Stimulated activated naive CD4-positive, alpha-beta T cell (primary cell): ENCODE results near the gene CARD9.
"Not testable (repeated sequence)": the region's sequence is repeated elsewhere in the genome, so short reads cannot be mapped to it uniquely, and the experiment has no call there.

Source experiments
- DNase-seq, 6 experiments: peaks; one replicate each; lab custom pipeline; 2025; lab: John Stamatoyannopoulos, UW

Gene CARD9

GRCh38 chr9:136322756-136323330 lies 50.6 kb downstream of the CARD9 start:
- DNase-seq = no peak

DNA sequence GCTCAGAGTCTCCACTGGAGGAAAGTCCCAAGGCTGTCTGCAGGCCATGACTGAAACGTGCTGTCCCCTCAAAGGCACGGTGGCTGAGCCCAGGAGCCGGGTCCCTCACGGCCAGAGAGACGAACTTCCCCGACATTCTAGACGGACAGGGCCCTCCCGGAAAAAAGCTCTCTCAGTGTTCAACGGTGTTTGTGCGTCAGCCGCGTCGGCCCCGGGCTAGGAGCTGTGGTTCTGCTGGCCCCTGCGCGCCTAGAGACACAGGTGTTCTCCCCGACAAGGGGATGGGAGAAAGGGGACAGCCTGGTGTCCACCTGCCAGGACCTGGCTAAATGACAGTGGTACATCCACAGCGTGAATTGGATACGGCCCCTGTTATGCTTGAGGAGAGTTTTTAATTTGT lies 51.9 kb downstream of the CARD9 start:
- no peak for DNase-seq

DNA sequence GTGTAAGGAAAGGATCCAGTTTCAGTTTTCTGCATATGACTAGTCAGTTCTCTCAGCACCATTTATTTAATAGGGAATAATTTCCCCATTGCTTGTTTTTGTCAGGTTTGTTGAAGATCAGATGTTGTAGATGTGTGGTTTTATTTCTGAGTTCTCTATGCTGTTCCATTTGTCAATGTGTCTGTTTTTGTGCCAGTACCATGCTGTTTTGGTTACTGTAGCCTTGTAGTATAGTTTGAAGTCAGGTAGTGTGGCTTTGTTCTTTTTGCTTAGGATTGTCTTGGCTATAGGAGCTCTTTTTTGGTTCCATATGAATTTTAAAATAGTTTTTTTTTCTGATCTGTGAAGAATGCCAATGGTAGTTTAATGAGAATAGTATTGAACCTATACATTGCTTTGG lies 52.5 kb downstream of the CARD9 start:
- not testable (repeated sequence) for DNase-seq

- not testable (repeated sequence) for DNase-seq
Observed at GRCh38 chr9:136319955-136320354, 53.5 kb downstream of the CARD9 start.

GRCh38 chr9:136319244-136319643 lies 54.2 kb downstream of the CARD9 start:
- not testable (repeated sequence) for DNase-seq

DNA sequence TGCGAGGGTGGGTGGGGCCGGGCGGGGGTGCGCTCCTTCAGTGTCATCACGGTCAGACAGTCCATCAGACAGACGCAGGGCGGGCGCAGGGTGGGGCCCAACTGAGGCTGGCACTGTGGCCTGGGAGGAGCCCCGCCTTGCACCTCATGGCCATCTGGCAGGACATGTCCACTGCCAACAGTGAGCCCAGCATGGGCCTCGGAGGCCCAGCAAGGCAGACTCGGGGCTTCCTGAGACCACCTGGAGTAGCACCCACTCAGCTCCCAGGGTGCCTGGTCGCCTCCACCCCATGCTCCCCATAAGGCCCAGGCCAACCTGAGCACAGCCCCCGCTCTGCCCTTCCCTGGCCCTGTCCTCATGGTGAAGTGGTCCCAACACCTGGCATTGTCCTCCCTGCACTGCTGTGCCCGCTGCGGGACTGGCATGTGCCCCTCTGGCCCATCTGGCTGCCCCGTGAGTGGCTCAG lies 54.7 kb downstream of the CARD9 start:
- DNase-seq = no peak

GRCh38 chr9:136318111-136318775 lies 55.2 kb downstream of the CARD9 start:
- DNase-seq = no peak

- no peak for DNase-seq
Observed at GRCh38 chr9:136317695-136318094, 55.8 kb downstream of the CARD9 start.

GRCh38 chr9:136316896-136317676 lies 56.4 kb downstream of the CARD9 start:
- no peak for DNase-seq

DNA sequence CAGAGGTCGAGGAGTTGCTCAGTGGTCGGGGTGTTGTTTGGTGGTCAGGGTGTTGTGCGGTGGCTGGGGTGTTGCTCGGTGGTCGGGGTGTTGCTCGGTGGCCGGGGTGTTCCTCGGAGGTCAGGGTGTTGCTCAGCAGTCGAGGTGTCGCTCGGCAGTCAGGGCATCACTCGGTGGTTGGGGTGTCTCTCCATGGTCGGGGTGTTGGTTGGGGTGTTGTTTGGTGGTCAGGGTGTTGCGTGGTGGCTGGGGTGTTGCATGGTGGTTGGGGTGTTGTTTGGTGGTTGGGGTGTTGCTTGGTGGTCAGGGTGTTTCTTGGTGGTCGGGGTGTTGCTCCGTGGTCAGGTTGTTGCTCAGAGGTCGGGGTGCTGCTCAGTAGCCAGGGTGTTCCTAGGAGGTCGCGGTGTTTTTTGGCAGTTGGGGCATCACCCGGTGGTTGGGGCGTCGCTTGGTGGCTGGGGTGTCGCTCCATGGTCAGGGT lies 57.2 kb downstream of the CARD9 start:
- no peak for DNase-seq

DNA sequence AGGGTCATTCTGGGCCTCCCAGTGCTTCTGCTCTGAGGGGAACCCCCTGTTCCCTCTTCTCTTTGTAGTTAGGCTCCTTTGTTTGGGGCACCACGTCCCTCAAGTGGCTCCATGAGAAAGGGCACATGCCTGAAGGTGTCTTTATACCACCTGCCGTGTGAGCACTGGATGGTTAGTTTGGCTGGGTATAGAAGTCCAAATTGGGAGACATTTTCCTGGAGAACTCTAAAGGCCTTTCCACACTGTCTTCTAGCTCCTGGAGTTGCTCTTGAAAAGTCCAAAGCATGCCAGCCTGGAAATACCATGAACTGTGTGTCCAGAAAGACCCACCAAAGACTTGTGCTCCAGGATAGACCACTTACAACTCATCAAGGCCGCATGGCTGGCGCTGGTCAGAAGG lies 58.5 kb downstream of the CARD9 start:
- DNase-seq = no peak

DNA sequence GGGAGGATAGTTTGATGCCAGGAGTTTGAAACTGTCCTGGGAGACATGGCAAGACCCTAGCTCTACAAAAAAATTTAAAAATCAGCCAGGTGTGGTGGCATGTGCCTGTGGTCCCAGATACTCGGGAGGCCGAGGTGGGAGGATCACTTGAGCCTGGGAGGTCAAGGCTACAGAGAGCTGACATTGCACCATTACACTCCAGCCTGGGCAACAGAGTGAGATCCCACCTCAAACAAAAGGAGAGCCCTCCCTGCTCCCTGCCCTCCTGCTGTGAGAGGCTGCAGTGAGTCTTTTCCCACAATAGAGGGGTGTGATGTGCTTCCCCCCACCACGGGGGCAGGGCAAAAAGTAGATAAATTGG lies 59.4 kb downstream of the CARD9 start:
- no peak for DNase-seq
